ENCODE results near the gene SHC2.

- TF ChIP-seq CTCF (conservative IDR thresholded peaks at IDR 0.05; ENCODE audit: low read depth, low read length), result peak; percentile 78
- no peak for TF ChIP-seq EZH2 (IDR thresholded peaks at IDR 0.05; ENCODE audit: borderline replicate concordance, low read depth, low read length, poor library complexity, severe bottlenecking)
These were observed 34.7 kb upstream of the SHC2 start for GRCh38 chr19:495402-496111.
